ENCODE data around the gene DAPK3. TPM values are rescaled to one million over a fixed set of nuclear protein-coding genes. Genes with fewer than 3 reads are reported as not detected.

DAPK3 gene
- total RNA-seq, 1 experiment from 2014 or later: 121 TPM

GRCh38 chr19:3981373-3981735, 10.5 kb upstream of the DAPK3 start:
- no peak overlapping the region for H4K5ac ChIP-seq (ENCODE audit: insufficient read length, low read depth, low read length)
- DNase-seq: no peak
- H3K14ac ChIP-seq (ENCODE audit: insufficient read depth, low read length): no peak overlapping the region
- no peak overlapping the region for H3K56ac ChIP-seq (ENCODE audit: insufficient read length, low read depth, low read length)
- H3K4me2 ChIP-seq (ENCODE audit: insufficient read depth, insufficient read length, low read length): no peak overlapping the region
- H3K27me3 ChIP-seq (ENCODE audit: insufficient read depth, low read length): no peaks in the 10 kb centered on the region
- no peaks in the 10 kb centered on the region; a peak in 1 of 5 replicates for H3K9me3 Mint-ChIP-seq
- no peak overlapping the region for H3K23ac ChIP-seq (ENCODE audit: insufficient read length, low read depth, low read length)
- no peak overlapping the region for H4K91ac ChIP-seq (ENCODE audit: insufficient read length, low read depth, low read length)
- H3K4me3 Mint-ChIP-seq: peak overlapping the region; percentile 29 to 62; a peak in 3 of 5 replicates
- H2AK5ac ChIP-seq (ENCODE audit: insufficient read length, low read length): no peak overlapping the region
- H3K18ac ChIP-seq (ENCODE audit: insufficient read length, low read depth, low read length): no peak overlapping the region
- H3K27ac ChIP-seq (ENCODE audit: insufficient read length, low read depth, low read length): no peak overlapping the region
- no peak overlapping the region for H2BK5ac ChIP-seq (ENCODE audit: insufficient read length, low read length)
- H2BK20ac ChIP-seq (ENCODE audit: low read depth, low read length, poor library complexity, severe bottlenecking): no peak overlapping the region
- peaks cover 6% of the 10 kb centered on the region for H3K27me3 Mint-ChIP-seq (ENCODE audit: low read depth)
- no peak overlapping the region for H2BK15ac ChIP-seq (ENCODE audit: low read depth, low read length)
- H3K9ac ChIP-seq (ENCODE audit: extremely low read depth, insufficient read length, low read length): no peak overlapping the region
- WGBS (ENCODE audit: extremely low coverage, insufficient read length, low lambda C conversion rate): no CpG with 5 or more reads among the region's 10 CpGs
- H4K8ac ChIP-seq (replicated peaks; ENCODE audit: insufficient read length, low read depth, low read length): no peak overlapping the region
- H3T11ph ChIP-seq (ENCODE audit: low read length): no peak overlapping the region
- peaks cover 26% of the 10 kb centered on the region for H3K79me2 ChIP-seq (ENCODE audit: insufficient read depth, low read length)
- H3K4me1 Mint-ChIP-seq: peaks cover 31 to 33% of the 10 kb centered on the region in 2 experiments
- H2BK120ac ChIP-seq (ENCODE audit: low read depth, low read length, poor library complexity, severe bottlenecking): no peak overlapping the region
- TF ChIP-seq CTCF (conservative IDR thresholded peaks at IDR 0.05): no peak
- no peak overlapping the region for H3K4ac ChIP-seq (ENCODE audit: low read depth, low read length)
- no peaks in the 10 kb centered on the region for H3K9me3 ChIP-seq (ENCODE audit: control insufficient read depth, low read depth, low read length)
- no peak overlapping the region for H2AFZ ChIP-seq (ENCODE audit: low read length)
- H3K27ac Mint-ChIP-seq: peak overlapping the region in 2 of 3 experiments; percentile 89 to 99; a peak in 4 of 7 replicates
- H3K79me1 ChIP-seq (ENCODE audit: insufficient read depth, low read depth, low read length, poor library complexity, severe bottlenecking): peaks cover 12% of the 10 kb centered on the region
- peaks cover 75 to 86% (median 85%) of the 10 kb centered on the region in 3 experiments for H3K36me3 Mint-ChIP-seq (ENCODE audit: insufficient read depth in 1 of 3, low read depth in 3 of 3)
- H3K4me1 ChIP-seq (ENCODE audit: insufficient read depth, low read length): no peaks in the 10 kb centered on the region
- peaks cover 16% of the 10 kb centered on the region for H3K23me2 ChIP-seq (ENCODE audit: insufficient read length, low read depth, low read length, poor library complexity, severe bottlenecking)
- H4K20me1 ChIP-seq (ENCODE audit: control insufficient read depth, insufficient read depth, insufficient read length): peaks cover 4% of the 10 kb centered on the region
- H2BK12ac ChIP-seq (ENCODE audit: insufficient read length, low read depth, low read length): no peak overlapping the region
